ENCODE data around the gene TMEM239.
"Not testable (repeated sequence)": the region's sequence is repeated elsewhere in the genome, so short reads cannot be mapped to it uniquely, and the experiment has no call there.

The TMEM239 gene

GRCh38 chr20:2799688-2800520, 16.3 kb upstream of the TMEM239 start:
- DNase-seq (ENCODE audit: low read depth), result no peak

- DNase-seq (ENCODE audit: low read depth), result no peak
Observed at GRCh38 chr20:2800521-2801285, 15.5 kb upstream of the TMEM239 start, which contains the start of gene CPXM1. Gene CPXM1 (minus strand): TSS chr20:2800627. CDS start chr20:2800572, 55 bp downstream.

GRCh38 chr20:2801286-2801728, 14.9 kb upstream of the TMEM239 start:
- no peak for DNase-seq (ENCODE audit: low read depth)

- no peak for DNase-seq (ENCODE audit: low read depth)
Observed at GRCh38 chr20:2804041-2804828, 11.9 kb upstream of the TMEM239 start.

- DNase-seq (ENCODE audit: low read depth), result no peak
Observed at GRCh38 chr20:2804852-2805688, 11.1 kb upstream of the TMEM239 start.

- DNase-seq (ENCODE audit: low read depth), result no peak
Observed at GRCh38 chr20:2805689-2806350, 10.3 kb upstream of the TMEM239 start.

- DNase-seq (ENCODE audit: low read depth), result no peak
Observed at GRCh38 chr20:2806351-2806701, 9.8 kb upstream of the TMEM239 start.

GRCh38 chr20:2807019-2807418, 9.1 kb upstream of the TMEM239 start:
- DNase-seq (ENCODE audit: low read depth), result no peak

- not testable (repeated sequence) for DNase-seq (ENCODE audit: low read depth)
Observed at GRCh38 chr20:2807929-2808328, 8.2 kb upstream of the TMEM239 start.

GRCh38 chr20:2809690-2810089, 6.5 kb upstream of the TMEM239 start:
- no peak for DNase-seq (ENCODE audit: low read depth)

GRCh38 chr20:2812189-2812588, 4.0 kb upstream of the TMEM239 start:
- no peak for DNase-seq (ENCODE audit: low read depth)

- no peak for DNase-seq (ENCODE audit: low read depth)
Observed at GRCh38 chr20:2814076-2814475, 2.1 kb upstream of the TMEM239 start.

- no peak for DNase-seq (ENCODE audit: low read depth)
Observed at GRCh38 chr20:2814587-2815051, 1.5 kb upstream of the TMEM239 start, which contains the start of gene C20orf141. Gene C20orf141 (plus strand): TSS chr20:2814987. CDS start chr20:2815185, 198 bp downstream.

- no peak for DNase-seq (ENCODE audit: low read depth)
Observed at GRCh38 chr20:2815242-2815900, 793 bp upstream of the TMEM239 start.

- DNase-seq (ENCODE audit: low read depth), result no peak
Observed at GRCh38 chr20:2816583-2817340, 598 bp downstream of the TMEM239 start.

- no peak for DNase-seq (ENCODE audit: low read depth)
Observed at GRCh38 chr20:2817341-2817726, 1.2 kb downstream of the TMEM239 start.

- DNase-seq (ENCODE audit: low read depth), result no peak
Observed at GRCh38 chr20:2817891-2818595, 1.9 kb downstream of the TMEM239 start.

- no peak for DNase-seq (ENCODE audit: low read depth)
Observed at GRCh38 chr20:2820084-2820895, 4.1 kb downstream of the TMEM239 start.

Data from stimulated activated CD8-positive, alpha-beta memory T cell treated with anti-CD3 and anti-CD28 coated beads, Interleukin-4, amount 100 ng/mL, for 24 hours (primary cell).